IMR-90 (cell line): ENCODE results near the gene MED13. TPM values are rescaled to one million over a fixed set of nuclear protein-coding genes. Genes with fewer than 3 reads are reported as not detected.

Experiments used
- ATAC-seq: fragments of 200-7000 bp; cut with Tn5 transposase; 2 replicates; pipeline ENCODE4 v1.9.1; 2020; ENCODE audit warnings: low read depth, mild to moderate bottlenecking, moderate library complexity
- BruUV-seq: library from RNA; stranded (reverse); fragments of 400-500 nt; replicated peaks from 2 replicates; lab custom pipeline; 2021; lab: Mats Ljungman, UMichigan
- CTCF ChIA-PET: fragments of 300-600 bp; formaldehyde crosslinking; extraction: SDS; loops from one replicate; lab custom pipeline; 2021; ENCODE audit warnings: antibody characterized with exemption; lab: Yijun Ruan, JAX
- POLR2A ChIA-PET: fragments of 300-600 bp; sonication (Branson Sonifier 250); formaldehyde crosslinking; loops from one replicate; lab custom pipeline; 2022; ENCODE audit warnings: antibody characterized with exemption; ENCODE audit not compliant: unreplicated experiment; lab: Charles Lee
- DNase-seq: peaks from one replicate; pipeline ENCODE4 v3.0.0; 2013
- H2AFZ ChIP-seq: replicated peaks from 2 replicates; pipeline ENCODE3; 2013; ENCODE audit warnings: low read length, mild to moderate bottlenecking; ENCODE audit not compliant: poor library complexity
- H2AK5ac ChIP-seq: 2 replicates; pipeline ENCODE4 v1.6.1; 2013; ENCODE audit warnings: low read depth, low read length, inconsistent platforms
- H2AK9ac ChIP-seq: replicated peaks from 2 replicates; pipeline ENCODE3; 2013; ENCODE audit warnings: mild to moderate bottlenecking, low read depth, low read length, moderate library complexity; ENCODE audit not compliant: poor library complexity
- H2BK120ac ChIP-seq: 2 replicates; pipeline ENCODE4 v1.6.1; 2013; ENCODE audit warnings: low read depth, low read length, inconsistent platforms
- H2BK15ac ChIP-seq: 3 replicates; pipeline ENCODE4 v1.6.1; 2013; ENCODE audit warnings: low read depth, low read length, inconsistent platforms
- H2BK20ac ChIP-seq: 2 replicates; pipeline ENCODE4 v1.6.1; 2013; ENCODE audit warnings: low read depth, mild to moderate bottlenecking, inconsistent platforms, low read length, moderate library complexity
- H2BK5ac ChIP-seq: 2 replicates; pipeline ENCODE4 v1.6.1; 2013; ENCODE audit warnings: mild to moderate bottlenecking, low read depth, low read length, inconsistent platforms; ENCODE audit not compliant: poor library complexity, severe bottlenecking
- H3K14ac ChIP-seq: replicated peaks from 2 replicates; pipeline ENCODE4 v1.6.1; 2013; ENCODE audit warnings: low read depth, low read length, inconsistent platforms
- H3K18ac ChIP-seq: 2 replicates; pipeline ENCODE4 v1.6.1; 2013; ENCODE audit warnings: low read depth, low read length, control low read depth
- H3K23ac ChIP-seq: 2 replicates; pipeline ENCODE4 v1.6.1; 2013; ENCODE audit warnings: low read depth, low read length, inconsistent platforms
- H3K27ac ChIP-seq: 2 replicates; pipeline ENCODE4 v1.5.1; 2013; ENCODE audit warnings: mild to moderate bottlenecking, control low read depth, low read length; ENCODE audit not compliant: insufficient read depth
- H3K27me3 ChIP-seq: 2 replicates; pipeline ENCODE4 v1.6.1; 2013; ENCODE audit warnings: low read length; ENCODE audit not compliant: control insufficient read depth, insufficient read depth
- H3K36me3 ChIP-seq: 2 replicates; pipeline ENCODE4 v1.6.1; 2013; ENCODE audit warnings: low read length, mixed read lengths; ENCODE audit not compliant: control insufficient read depth, insufficient read depth
- H3K4ac ChIP-seq: 2 replicates; pipeline ENCODE4 v1.6.1; 2013; ENCODE audit warnings: low read depth, low read length, inconsistent platforms
- H3K4me1 ChIP-seq: 2 replicates; pipeline ENCODE4 v1.6.1; 2013; ENCODE audit warnings: low read length, mixed read lengths; ENCODE audit not compliant: control insufficient read depth, insufficient read depth
- H3K4me2 ChIP-seq: 2 replicates; pipeline ENCODE4 v1.6.1; 2013; ENCODE audit warnings: low read depth, mild to moderate bottlenecking, control low read depth, low read length, moderate library complexity
- H3K4me3 ChIP-seq: 2 replicates; pipeline ENCODE4 v1.5.1; 2013; ENCODE audit warnings: low read depth, mild to moderate bottlenecking, control low read depth, low read length, moderate library complexity; ENCODE audit not compliant: insufficient read depth
- H3K56ac ChIP-seq: 2 replicates; pipeline ENCODE4 v1.6.1; 2013; ENCODE audit warnings: low read length, inconsistent platforms; ENCODE audit not compliant: insufficient read depth; ENCODE audit errors: extremely low read depth
- H3K79me1 ChIP-seq, 2 experiments: 2 replicates each; pipeline ENCODE4 v1.6.1; 2013; ENCODE audit warnings: low read length in 2 of 2, inconsistent platforms in 1 of 2, low read depth in 1 of 2
- H3K9ac ChIP-seq: 2 replicates; pipeline ENCODE4 v1.6.1; 2013; ENCODE audit warnings: low read depth, low read length, control low read depth
- H3K9me1 ChIP-seq: 2 replicates; pipeline ENCODE4 v1.6.1; 2013; ENCODE audit warnings: low read length, inconsistent platforms; ENCODE audit not compliant: insufficient read depth
- H3K9me3 ChIP-seq: 2 replicates; pipeline ENCODE4 v1.6.1; 2013; ENCODE audit warnings: low read length; ENCODE audit not compliant: control insufficient read depth, insufficient read depth
- H4K20me1 ChIP-seq: 2 replicates; pipeline ENCODE4 v1.6.1; 2013; ENCODE audit warnings: low read length, inconsistent platforms; ENCODE audit not compliant: insufficient read depth
- H4K5ac ChIP-seq: 2 replicates; pipeline ENCODE4 v1.6.1; 2013; ENCODE audit warnings: mild to moderate bottlenecking, low read depth, low read length, control low read depth
- H4K8ac ChIP-seq, 2 experiments: 2 replicates each; pipeline ENCODE4 v1.6.1; 2013; ENCODE audit warnings: low read depth in 2 of 2, low read length in 2 of 2, control low read depth in 1 of 2, inconsistent platforms in 1 of 2
- H4K91ac ChIP-seq: 2 replicates; pipeline ENCODE4 v1.6.1; 2013; ENCODE audit warnings: low read depth, low read length, inconsistent platforms; ENCODE audit not compliant: insufficient read depth
- BHLHE40 ChIP-seq: fragments of 150-350 bp; IDR thresholded peaks from 2 replicates; pipeline ENCODE4 v1.6.1; 2016; ENCODE audit warnings: mild to moderate bottlenecking, low read depth, low read length
- CEBPB ChIP-seq: IDR thresholded peaks from 2 replicates; pipeline ENCODE4 v1.6.1; 2012; ENCODE audit warnings: low read depth, low read length, improper control_type of control experiment
- CHD1 ChIP-seq: IDR thresholded peaks from 2 replicates; pipeline ENCODE4 v1.6.1; 2012; ENCODE audit warnings: low read depth, low read length, improper control_type of control experiment
- FOS ChIP-seq: fragments of 150-350 bp; IDR thresholded peaks from 2 replicates; pipeline ENCODE4 v1.6.1; 2016; ENCODE audit warnings: low read depth, low read length
- MAFK ChIP-seq: IDR thresholded peaks from 2 replicates; pipeline ENCODE4 v1.6.1; 2012; ENCODE audit warnings: low read depth, low read length, improper control_type of control experiment
- NFE2L2 ChIP-seq: fragments of 150-350 bp; IDR thresholded peaks from 2 replicates; pipeline ENCODE4 v1.6.1; 2016; ENCODE audit warnings: low read depth, mild to moderate bottlenecking, low read length
- POLR2A ChIP-seq: IDR thresholded peaks from 2 replicates; pipeline ENCODE4 v1.6.1; 2012; ENCODE audit warnings: mild to moderate bottlenecking, low read depth, low read length
- RCOR1 ChIP-seq: IDR thresholded peaks from 2 replicates; pipeline ENCODE4 v1.6.1; 2012; ENCODE audit warnings: mild to moderate bottlenecking, low read length, improper control_type of control experiment; ENCODE audit not compliant: insufficient replicate concordance
- RFX5 ChIP-seq: IDR thresholded peaks from 2 replicates; pipeline ENCODE4 v1.8.0; 2012; ENCODE audit warnings: low read depth, mild to moderate bottlenecking, low read length, moderate library complexity
- SMC3 ChIP-seq: fragments of 150-350 bp; IDR thresholded peaks from 2 replicates; pipeline ENCODE4 v1.6.1; 2016; ENCODE audit warnings: low read depth, mild to moderate bottlenecking, antibody characterized with exemption, low read length, moderate library complexity
- WGBS, 2 experiments: methylation state at CpG; one replicate each; pipeline versions ENCODE4 v1.1.5 to v1.1.7; 2013; ENCODE audit warnings: missing lambda C conversion rate in 2 of 2; ENCODE audit not compliant: insufficient read length in 1 of 2; ENCODE audit errors: extremely low coverage in 2 of 2; 5-methylcytosine and 5-hydroxymethylcytosine counted together
- dilution Hi-C: fragments of 300-500 bp; cut with HindIII; formaldehyde crosslinking; loops from one replicate; pipeline ENCODE4 v1.14.3; 2018; ENCODE audit warnings: low sequenced_read_pairs; ENCODE audit not compliant: unreplicated experiment
- in situ Hi-C: fragments of 300-500 bp; cut with MboI; formaldehyde crosslinking; loops from 3 replicates; pipeline ENCODE4 v1.14.3; 2019; ENCODE audit warnings: low sequenced_read_pairs, inconsistent platforms, mixed read lengths
- intact Hi-C: fragments of 100-400 bp; cut with micrococcal nuclease; formaldehyde crosslinking; loops from 2 replicates; pipeline ENCODE4 v1.10.0; 2022
- polyA plus RNA-seq, 3 experiments: library from polyadenylated mRNA; depleted of rRNA; stranded (reverse); fragments of >200 nt; gene quantifications; 2 replicates each; pipeline ENCODE4 v1.2.3, GENCODE V29; 2012; ENCODE audit warnings: low replicate concordance in 1 of 3
- total RNA-seq: library from RNA; depleted of rRNA; stranded (reverse); fragments of >200 nt; gene quantifications from 2 replicates; pipeline ENCODE4 v1.2.3, GENCODE V29; 2012

Gene MED13
- total and polyA plus RNA-seq, 2 of the 4 experiments (the other 2 are of a cell fraction): 9.7 to 67.2 TPM

DNA sequence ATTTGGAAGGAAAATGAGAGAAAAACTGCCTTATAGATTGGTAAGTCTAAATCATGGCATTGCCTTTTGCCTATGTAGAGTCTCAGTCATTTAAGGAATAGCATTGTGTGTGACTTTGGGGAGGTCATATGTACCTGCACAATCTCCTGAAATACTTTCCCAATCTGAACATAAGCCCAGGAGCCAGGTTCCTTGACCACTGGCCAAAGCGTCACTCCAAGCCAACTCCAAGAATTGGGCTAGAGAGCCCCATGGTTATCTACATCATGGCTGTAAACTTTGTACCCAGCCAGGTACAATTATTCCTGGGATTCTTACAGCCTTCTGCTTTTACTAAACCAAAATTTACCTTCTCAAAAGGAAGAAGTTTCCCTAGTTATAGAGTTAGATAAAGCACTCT lies 40.8 kb upstream of the MED13 start:
- TF ChIP-seq CHD1: no peak
- TF ChIP-seq NFE2L2: no peak
- TF ChIP-seq SMC3: no peak
- no peak for TF ChIP-seq FOS
- no peak for TF ChIP-seq RFX5
- no peak for TF ChIP-seq POLR2A
- TF ChIP-seq BHLHE40: no peak
- no peak for TF ChIP-seq RCOR1
- TF ChIP-seq CEBPB: no peak
- TF ChIP-seq MAFK: no peak

More for the DNA sequence above, 40.8 kb upstream of the MED13 start:
- WGBS, 2 experiments: 80% methylated on average over 1 of the region's 1 CpG; no CpG with 5 or more reads in 1 of the 2 experiments
- ATAC-seq (no peak), DNase-seq (no peak)
- ChIA-PET POLR2A (no interaction called here), CTCF (no interaction called here)
- Histone ChIP-seq H4K20me1 (no peaks in the 10 kb centered on the region), H2AFZ (no peak overlapping the region), H3K56ac (no peak overlapping the region), H3K4me3 (no peak overlapping the region), H3K14ac (no peak overlapping the region), H3K27me3 (peaks cover 18% of the 10 kb centered on the region), H2AK5ac (no peak overlapping the region), H3K79me1 (no peaks in the 10 kb centered on the region), H3K23ac (no peak overlapping the region), H2BK5ac (no peak overlapping the region), H3K9ac (no peak overlapping the region), H3K9me3 (no peaks in the 10 kb centered on the region), H3K9me1 (no peaks in the 10 kb centered on the region), H2BK120ac (no peak overlapping the region), H2AK9ac (no peak overlapping the region), H4K91ac (no peak overlapping the region), H4K5ac (no peak overlapping the region), H3K4ac (no peak overlapping the region), H4K8ac (no peak overlapping the region), H2BK20ac (no peak overlapping the region), H3K4me1 (no peaks in the 10 kb centered on the region), H3K18ac (no peak overlapping the region), H3K4me2 (no peak overlapping the region), H3K27ac (no peak overlapping the region), H2BK15ac (no peak overlapping the region), H3K36me3 (no peaks in the 10 kb centered on the region)
- intact Hi-C loops: no loop called here
- dilution Hi-C loops: no loop called here
- in situ Hi-C loops: no loop called here
- no TSS peak for BruUV-seq
